Gastroesophageal sphincter (tissue), 4 donors: ENCODE data around the gene PTPRN2. TPM values are rescaled to one million over a fixed set of nuclear protein-coding genes. Genes with fewer than 3 reads are reported as not detected.

Experiments used
- ATAC-seq: fragments of 150-250 bp; one replicate; pipeline ENCODE4 v1.9.1; 2016; ENCODE audit warnings: mild to moderate bottlenecking, moderate library complexity
- H3K27ac ChIP-seq, 4 donors: fragments of 200-600 bp; sonication (generic) in 3 of 4; 1 replicate in 3 of 4; 2 replicates in 1 of 4; pipeline ENCODE4 v1.5.1; 2016 to 2019
- H3K27me3 ChIP-seq: fragments of 200-600 bp; sonication (generic); one replicate; pipeline ENCODE4 v1.5.1; 2019
- H3K36me3 ChIP-seq, 2 donors: fragments of 200-600 bp; sonication (generic); one replicate each; pipeline ENCODE4 v1.5.1; 2019; ENCODE audit warnings: control low read depth in 1 of 2
- H3K4me1 ChIP-seq, 3 donors: fragments of 200-600 bp; sonication (generic); 1 replicate in 2 of 3; 2 replicates in 1 of 3; pipeline ENCODE4 v1.5.1; 2016 to 2019; ENCODE audit warnings: control low read depth in 2 of 3
- H3K4me3 ChIP-seq, 2 donors: fragments of 200-600 bp; sonication (generic); one replicate each; pipeline ENCODE4 v1.5.1; 2019; ENCODE audit warnings: mild to moderate bottlenecking in 1 of 2, moderate library complexity in 1 of 2
- H3K9me3 ChIP-seq, 3 donors: fragments of 200-600 bp; sonication (generic); one replicate each; pipeline ENCODE4 v1.5.1; 2017 to 2019; ENCODE audit warnings: control low read depth in 2 of 3
- CTCF ChIP-seq, 4 experiments: fragments of 200-600 bp in 2 of 4; fragments of 450-650 bp in 2 of 4; sonication (generic) in 1 of 4; IDR thresholded peaks; one replicate each; pipeline ENCODE4 v1.5.1; 2017 to 2019; ENCODE audit warnings: antibody characterized with exemption in 4 of 4, mild to moderate bottlenecking in 2 of 4, moderate library complexity in 2 of 4
- EP300 ChIP-seq: sonication (generic); formaldehyde crosslinking; IDR thresholded peaks from one replicate; pipeline ENCODE4 v1.6.1; 2017; ENCODE audit warnings: antibody characterized with exemption, mild to moderate bottlenecking
- POLR2A ChIP-seq, 2 donors: fragments of 450-650 bp; IDR thresholded peaks; one replicate each; pipeline ENCODE4 v1.6.1; 2017; ENCODE audit warnings: antibody characterized with exemption in 2 of 2, mild to moderate bottlenecking in 2 of 2, moderate library complexity in 1 of 2
- POLR2AphosphoS5 ChIP-seq: sonication (generic); formaldehyde crosslinking; IDR thresholded peaks from one replicate; pipeline ENCODE4 v1.6.1; 2017; ENCODE audit warnings: antibody characterized with exemption
- WGBS, 2 donors: methylation state at CpG; one replicate each; pipeline ENCODE4 v1.1.5; 2018; ENCODE audit warnings: low coverage in 1 of 2; 5-methylcytosine and 5-hydroxymethylcytosine counted together
- total RNA-seq, 4 donors: library from RNA; depleted of rRNA; stranded (reverse); fragments of >200 nt; gene quantifications; one replicate each; pipeline ENCODE4 v1.1.0, GENCODE V29; 2016

The PTPRN2 gene
- total RNA-seq, 4 donors from 2014 or later: 1.7 to 4.7 (median 3.3) TPM

- H3K27ac ChIP-seq: no peak overlapping the region
- no peaks in the 10 kb centered on the region for H3K4me1 ChIP-seq
- H3K36me3 ChIP-seq: no peaks in the 10 kb centered on the region
- H3K27me3 ChIP-seq: peaks cover 69% of the 10 kb centered on the region
- WGBS, 2 donors: 60 to 74% methylated on average over 1 to 3 of the region's 16 CpGs
- no peaks in the 10 kb centered on the region for H3K9me3 ChIP-seq
- no peak overlapping the region for H3K4me3 ChIP-seq
- TF ChIP-seq CTCF (IDR thresholded peaks at IDR 0.05) (no peak), POLR2A (IDR thresholded peaks at IDR 0.05) (no peak), EP300 (no peak), POLR2AphosphoS5 (no peak)
- ATAC-seq: no peak
Observed at GRCh38 chr7:157519798-157520244, 1067.8 kb downstream of the PTPRN2 start.

GRCh38 chr7:157519246-157519645, 1068.4 kb downstream of the PTPRN2 start:
- H3K36me3 ChIP-seq: no peaks in the 10 kb centered on the region
- no peaks in the 10 kb centered on the region for H3K9me3 ChIP-seq
- H3K4me1 ChIP-seq: no peaks in the 10 kb centered on the region
- H3K27ac ChIP-seq: no peak overlapping the region
- 44 to 76% methylated on average over 2 to 5 of the region's 10 CpGs for WGBS, 2 donors
- no peak overlapping the region for H3K4me3 ChIP-seq
- peaks cover 71% of the 10 kb centered on the region for H3K27me3 ChIP-seq
- ATAC-seq: no peak
- TF ChIP-seq EP300 (no peak), CTCF (IDR thresholded peaks at IDR 0.05) (no peak), POLR2A (IDR thresholded peaks at IDR 0.05) (no peak), POLR2AphosphoS5 (no peak)

- Histone ChIP-seq H3K27me3 (peaks cover 71% of the 10 kb centered on the region), H3K27ac (no peak overlapping the region), H3K9me3 (peaks cover 0 to 2% (median 0%) of the 10 kb centered on the region in 3 donors), H3K4me3 (no peak overlapping the region), H3K4me1 (no peaks in the 10 kb centered on the region), H3K36me3 (no peaks in the 10 kb centered on the region)
- TF ChIP-seq CTCF (IDR thresholded peaks at IDR 0.05): no peak
- WGBS, 2 donors: 67 to 77% methylated on average over 3 to 4 of the region's 6 CpGs
- ATAC-seq: no peak
Observed at GRCh38 chr7:157518514-157519175, 1069.0 kb downstream of the PTPRN2 start.

GRCh38 chr7:157517782-157518513, 1069.7 kb downstream of the PTPRN2 start:
- no peaks in the 10 kb centered on the region for H3K36me3 ChIP-seq
- no peak overlapping the region for H3K4me3 ChIP-seq
- H3K27me3 ChIP-seq: peaks cover 71% of the 10 kb centered on the region

More at GRCh38 chr7:157517782-157518513, 1069.7 kb downstream of the PTPRN2 start:
- ATAC-seq: no peak
- Histone ChIP-seq H3K9me3 (peaks cover 0 to 9% (median 0%) of the 10 kb centered on the region in 3 donors), H3K27ac (no peak overlapping the region), H3K4me1 (no peaks in the 10 kb centered on the region)
- 53 to 69% methylated on average over 3 to 5 of the region's 10 CpGs for WGBS, 2 donors
- TF ChIP-seq CTCF (IDR thresholded peaks at IDR 0.05) (no peak), POLR2AphosphoS5 (no peak), POLR2A (IDR thresholded peaks at IDR 0.05) (no peak), EP300 (no peak)
